Stimulated activated CD4-positive, alpha-beta T cell treated with anti-CD3 and anti-CD28 coated beads, TNF-alpha, amount 100 ng/mL, for 4 hours (primary cell): ENCODE data around the gene RPS6KA2.
"Not testable (repeated sequence)": the region's sequence is repeated elsewhere in the genome, so short reads cannot be mapped to it uniquely, and the experiment has no call there.

Experiments
- DNase-seq, 3 experiments: peaks; one replicate each; pipeline ENCODE4 v3.0.0-alpha.2; 2020; ENCODE audit warnings: low read depth in 3 of 3

RPS6KA2 gene

GRCh38 chr6:166553563-166554271, 73.3 kb downstream of the RPS6KA2 start:
- DNase-seq = no peak

GRCh38 chr6:166552600-166552999, 74.5 kb downstream of the RPS6KA2 start:
- DNase-seq = no peak

DNA sequence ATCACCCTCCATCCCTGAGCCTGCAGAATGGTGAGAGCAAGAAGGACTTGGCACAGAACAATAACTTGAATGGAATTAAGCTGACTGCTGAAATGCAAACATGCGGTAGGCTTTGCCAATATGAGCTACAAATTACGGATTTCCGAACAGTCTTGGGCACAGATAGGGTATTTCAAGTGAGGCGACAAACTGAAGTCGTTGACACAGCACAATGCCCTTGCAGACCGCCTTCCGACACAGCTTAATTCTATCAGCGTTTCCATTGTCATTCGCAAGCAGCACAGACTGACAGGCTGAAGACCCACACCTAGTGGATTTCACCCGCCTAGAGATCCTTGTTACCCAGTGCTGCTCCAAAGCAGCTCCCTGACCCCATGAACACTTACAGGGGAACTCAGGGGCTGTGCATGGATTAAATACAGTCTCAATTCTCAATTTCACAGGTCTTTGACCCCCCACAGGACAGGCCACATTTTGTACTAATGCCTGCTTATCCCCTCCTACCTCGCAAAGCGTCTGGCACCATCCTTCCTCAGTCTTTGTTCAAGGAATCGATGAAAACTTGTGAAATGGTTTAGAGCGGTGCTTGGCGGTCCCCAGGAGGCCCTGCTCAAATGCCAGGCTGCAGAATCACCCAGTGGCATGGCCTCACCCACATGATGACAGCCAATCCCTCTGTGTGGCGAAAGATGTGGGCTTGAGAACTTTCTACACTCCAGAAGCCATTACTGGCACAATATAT, 75.1 kb downstream of the RPS6KA2 start:
- DNase-seq = no peak

GRCh38 chr6:166546653-166547052, 80.4 kb downstream of the RPS6KA2 start:
- DNase-seq = no peak

GRCh38 chr6:166545156-166546034, 81.7 kb downstream of the RPS6KA2 start:
- DNase-seq = no peak

DNA sequence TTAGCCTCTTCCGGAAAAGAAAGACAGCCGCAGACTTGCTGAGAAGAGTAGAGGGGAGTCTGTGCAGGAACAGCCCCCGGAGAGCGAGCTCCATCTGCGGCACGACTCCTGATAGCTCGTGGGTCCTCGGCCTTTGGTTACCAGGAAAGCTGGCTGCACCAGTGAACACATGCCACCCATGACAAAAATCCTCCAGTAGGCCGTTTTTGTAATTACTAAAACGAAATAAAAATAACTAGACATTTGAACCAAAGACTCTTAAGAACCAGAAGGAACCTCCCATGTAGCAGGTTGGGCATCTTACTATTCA, 82.8 kb downstream of the RPS6KA2 start:
- no peak for DNase-seq

DNA sequence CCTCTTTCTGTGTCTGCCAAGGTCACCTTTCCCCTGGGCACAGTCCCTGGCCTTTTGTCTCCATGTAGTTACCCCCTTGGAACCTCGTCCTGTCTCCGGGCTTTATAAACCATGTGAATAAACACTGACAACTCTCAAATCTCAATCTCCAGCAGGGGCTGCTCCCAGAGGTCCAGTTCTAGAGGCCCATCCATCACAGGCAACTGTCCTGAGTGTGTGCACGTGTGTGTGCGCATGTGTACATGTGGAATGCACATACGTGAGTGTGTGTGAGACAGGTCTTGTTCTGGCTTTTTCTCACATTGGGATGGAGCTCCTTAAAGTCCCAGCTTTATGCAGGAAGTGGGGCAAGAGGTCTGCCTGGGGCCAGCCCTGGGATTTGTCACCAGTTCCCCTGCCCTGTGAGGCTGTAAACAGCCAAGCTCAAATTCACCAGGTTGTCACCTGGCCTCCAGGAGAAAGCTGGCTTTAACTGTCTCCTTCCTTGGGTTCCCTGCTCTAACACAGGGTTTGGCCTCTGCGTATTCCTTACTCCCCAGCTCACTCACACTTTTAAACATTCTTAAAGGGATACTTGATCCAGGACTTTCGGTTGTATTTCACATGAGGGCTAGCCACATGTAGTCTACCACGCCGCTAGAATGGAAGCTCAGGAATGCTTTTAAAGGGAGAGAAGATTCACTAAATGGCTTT, 83.3 kb downstream of the RPS6KA2 start:
- no peak for DNase-seq

GRCh38 chr6:166542580-166542912, 84.5 kb downstream of the RPS6KA2 start:
- no peak for DNase-seq

- DNase-seq = no peak
Observed at GRCh38 chr6:166541876-166542579, 85.0 kb downstream of the RPS6KA2 start.

GRCh38 chr6:166541366-166541765, 85.7 kb downstream of the RPS6KA2 start:
- no peak for DNase-seq

GRCh38 chr6:166540631-166541331, 86.3 kb downstream of the RPS6KA2 start:
- DNase-seq = peak; percentile 12 to 49 (median 49)

GRCh38 chr6:166539543-166539942, 87.5 kb downstream of the RPS6KA2 start:
- no peak for DNase-seq

DNA sequence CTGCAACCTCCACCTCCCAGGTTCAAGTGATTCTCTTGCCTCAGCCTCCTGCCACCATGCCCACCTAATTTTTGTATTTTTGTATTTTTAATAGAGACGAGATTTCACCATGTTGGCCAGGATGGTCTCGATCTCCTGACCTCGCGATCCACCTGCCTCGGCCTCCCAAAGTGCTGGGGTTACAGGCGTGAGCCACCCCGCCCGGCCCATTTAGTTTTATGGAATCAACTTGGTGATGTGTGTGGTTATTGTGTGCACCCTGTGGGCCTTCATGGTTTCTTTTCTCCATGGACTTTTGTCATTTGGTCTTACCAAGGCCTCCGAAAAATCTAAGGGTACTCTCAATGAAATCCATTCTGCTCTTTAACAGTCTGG, 88.1 kb downstream of the RPS6KA2 start:
- not testable (repeated sequence) for DNase-seq

- DNase-seq = no peak
Observed at GRCh38 chr6:166538297-166539010, 88.6 kb downstream of the RPS6KA2 start.

- DNase-seq = no peak
Observed at GRCh38 chr6:166534658-166535406, 92.2 kb downstream of the RPS6KA2 start.

DNA sequence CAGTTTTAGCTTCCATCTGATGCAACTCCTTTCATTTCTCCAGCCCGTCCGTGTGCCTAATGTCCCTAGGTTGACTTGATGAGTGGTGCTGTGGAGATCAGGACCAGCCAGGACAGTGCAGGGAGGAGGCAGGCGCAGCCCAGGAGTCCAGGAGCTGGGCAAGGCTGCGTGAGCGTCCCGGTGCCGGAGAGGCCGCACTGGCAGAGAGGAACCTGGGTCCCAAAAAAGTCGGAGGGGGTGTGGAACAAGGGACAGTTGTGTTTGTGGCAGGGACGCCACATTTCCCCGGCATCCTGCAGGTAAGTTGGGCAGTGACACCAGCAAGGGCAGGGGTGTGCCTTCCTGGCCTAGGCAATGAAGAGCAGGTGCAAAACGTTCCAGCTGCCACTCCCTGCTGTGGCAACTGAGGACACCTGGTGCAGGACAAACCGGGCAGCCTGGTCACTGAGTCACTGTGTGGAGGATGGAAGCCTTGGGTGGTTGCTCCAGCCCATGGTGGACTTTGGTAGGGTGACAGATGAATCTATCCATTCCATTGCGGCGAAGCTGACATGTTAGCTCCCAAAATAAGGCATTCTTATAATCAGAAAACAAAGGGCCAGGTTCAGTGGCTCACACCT, 93.7 kb downstream of the RPS6KA2 start:
- DNase-seq = no peak

GRCh38 chr6:166532302-166532701, 94.7 kb downstream of the RPS6KA2 start:
- DNase-seq = no peak

DNA sequence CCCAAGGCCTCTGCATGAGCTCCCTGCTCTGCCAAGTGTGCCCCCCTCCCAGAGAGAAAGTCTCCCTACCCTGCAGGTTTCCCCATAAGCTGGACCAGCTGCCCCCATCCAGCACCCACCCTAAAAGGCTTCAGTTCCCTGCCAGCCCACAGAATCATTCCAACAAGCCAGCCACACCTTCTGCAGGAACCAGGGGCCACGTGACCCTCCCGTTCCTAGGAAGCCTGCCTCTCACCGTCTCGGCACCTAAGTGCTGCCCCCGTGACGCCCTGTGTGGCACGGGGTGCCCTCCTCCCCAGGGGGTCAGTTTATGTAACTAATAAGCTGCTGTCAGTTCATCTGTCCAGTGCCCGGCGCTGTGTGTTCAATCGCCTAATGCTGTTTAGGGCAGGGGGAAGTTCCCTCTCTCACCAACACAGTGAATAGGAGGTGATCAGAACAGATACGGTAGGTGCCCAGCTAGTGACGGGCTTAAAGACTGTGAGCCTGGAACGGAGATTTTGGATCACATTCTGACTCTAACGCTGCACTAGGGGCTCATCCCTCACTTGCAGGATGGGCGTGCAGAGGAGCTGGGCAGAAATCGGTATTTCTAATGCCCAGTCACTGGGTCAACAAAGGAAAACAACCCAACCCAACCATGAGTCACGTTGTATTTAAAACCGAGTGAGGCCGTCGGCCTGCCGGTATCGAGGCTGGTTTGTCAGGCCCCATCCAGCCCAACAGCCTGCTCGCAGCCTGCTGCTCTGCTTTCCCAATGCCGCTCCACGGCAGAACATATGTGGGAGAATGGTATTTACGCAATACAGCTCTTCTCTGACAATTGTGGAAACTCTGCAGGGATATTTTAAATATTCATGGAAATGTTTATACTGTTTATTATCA, 96.6 kb downstream of the RPS6KA2 start:
- no peak for DNase-seq
